ENCODE results near the gene CSRNP2.

The CSRNP2 gene

GRCh38 chr12:51011955-51012354 is 71.4 kb downstream of the CSRNP2 start:
- DNase-seq, result peak; percentile 15 to 36
- no peak for TF ChIP-seq POLR2A (IDR thresholded peaks at IDR 0.05; ENCODE audit: low read length)
- no peak for TF ChIP-seq GATA1 (IDR thresholded peaks at IDR 0.05; ENCODE audit: low read depth, low read length)

All from erythroblast (primary cell).